IPS-18a (cell line): ENCODE measurements around the gene ANK3.

Experiments
- H3K27ac ChIP-seq: one replicate; pipeline ENCODE4 v1.5.1; 2013; ENCODE audit warnings: low read length
- H3K27me3 ChIP-seq: one replicate; pipeline ENCODE4 v1.6.1; 2013; ENCODE audit warnings: mild to moderate bottlenecking, low read length; ENCODE audit not compliant: control insufficient read depth, insufficient read depth
- H3K36me3 ChIP-seq: one replicate; pipeline ENCODE4 v1.6.1; 2013; ENCODE audit warnings: low read depth, low read length; ENCODE audit not compliant: control insufficient read depth
- H3K4me1 ChIP-seq: one replicate; pipeline ENCODE4 v1.6.1; 2013; ENCODE audit warnings: low read depth, low read length; ENCODE audit not compliant: control insufficient read depth
- H3K4me3 ChIP-seq: one replicate; pipeline ENCODE4 v1.5.1; 2013; ENCODE audit warnings: low read length
- H3K9ac ChIP-seq: one replicate; pipeline ENCODE4 v1.6.1; 2013; ENCODE audit warnings: mild to moderate bottlenecking, low read length, moderate library complexity
- H3K9me3 ChIP-seq: one replicate; pipeline ENCODE4 v1.6.1; 2013; ENCODE audit warnings: low read depth, low read length; ENCODE audit not compliant: control insufficient read depth

ANK3 gene

DNA sequence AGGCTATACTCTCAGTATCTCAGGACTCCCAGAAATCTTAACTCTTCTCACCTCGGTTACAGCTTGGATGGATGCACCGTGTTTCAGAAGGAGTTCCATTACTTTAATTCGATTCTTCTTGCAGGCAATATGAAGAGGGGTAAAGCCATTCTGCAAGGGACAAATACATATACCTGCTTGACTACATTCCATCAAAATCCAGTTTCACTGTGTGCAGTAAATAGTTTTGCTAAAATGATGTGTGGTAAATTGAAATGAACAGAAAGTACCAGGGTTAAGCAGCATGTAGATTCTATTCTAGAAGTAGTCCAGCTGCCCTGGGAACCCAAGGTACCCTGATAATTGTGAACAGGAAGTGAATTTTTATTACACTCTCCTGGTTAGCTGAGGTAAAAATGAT is 183.9 kb downstream of the ANK3 start:
- Histone ChIP-seq H3K9ac (no peak overlapping the region), H3K36me3 (no peaks in the 10 kb centered on the region), H3K4me3 (no peak overlapping the region), H3K9me3 (no peaks in the 10 kb centered on the region), H3K27me3 (no peaks in the 10 kb centered on the region), H3K4me1 (no peaks in the 10 kb centered on the region), H3K27ac (no peak overlapping the region)

DNA sequence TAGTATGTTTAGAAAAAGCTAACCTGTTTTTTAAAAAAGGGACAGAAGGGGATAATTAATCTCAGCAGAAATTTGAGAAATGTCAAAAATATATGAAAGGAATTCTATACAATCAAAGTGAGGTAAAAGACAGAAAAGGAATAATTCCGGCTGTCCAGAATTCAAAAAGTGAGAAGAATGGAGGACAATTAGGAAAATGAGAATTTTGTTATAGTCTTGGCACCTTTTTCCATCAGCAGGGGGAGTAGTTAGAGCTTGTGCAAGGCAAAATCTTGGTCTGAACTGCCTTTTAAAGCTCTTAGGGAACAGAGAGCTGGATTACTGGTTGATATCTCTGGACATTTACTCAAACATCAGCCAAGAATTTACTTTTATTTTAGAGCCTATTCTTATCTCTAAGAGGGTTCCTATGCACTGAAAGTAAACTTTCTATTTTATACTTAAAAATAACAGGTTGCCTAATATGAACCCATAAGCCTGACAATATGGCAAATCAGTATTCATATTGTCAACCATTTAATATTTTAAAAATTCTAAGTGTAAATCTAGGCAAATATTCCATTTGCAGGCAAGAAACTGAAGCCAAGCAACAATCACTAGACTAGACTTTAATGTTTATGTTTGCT is 185.6 kb downstream of the ANK3 start:
- Histone ChIP-seq H3K27ac (no peak overlapping the region), H3K4me3 (no peak overlapping the region), H3K9me3 (no peaks in the 10 kb centered on the region), H3K27me3 (no peaks in the 10 kb centered on the region), H3K36me3 (no peaks in the 10 kb centered on the region), H3K4me1 (no peaks in the 10 kb centered on the region), H3K9ac (no peak overlapping the region)

DNA sequence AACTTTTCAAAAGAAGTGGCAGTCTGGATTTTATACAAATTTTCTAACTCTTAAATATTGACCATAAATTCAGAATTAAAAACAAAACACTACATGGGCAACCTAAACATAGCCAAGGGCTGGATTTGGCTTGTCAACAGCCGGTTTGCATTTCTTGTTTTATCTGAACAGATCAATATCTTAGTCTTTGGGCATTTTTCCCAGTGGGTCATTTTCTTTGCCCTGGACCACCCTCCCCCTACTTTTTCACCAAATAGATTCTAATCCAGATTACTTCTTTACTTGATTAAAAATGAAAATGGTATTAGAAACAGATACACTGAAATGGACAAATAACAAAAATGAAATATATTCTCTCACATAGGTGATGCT is 189.0 kb downstream of the ANK3 start:
- Histone ChIP-seq H3K27ac (no peak overlapping the region), H3K4me3 (no peak overlapping the region), H3K36me3 (no peaks in the 10 kb centered on the region), H3K9me3 (no peaks in the 10 kb centered on the region), H3K4me1 (no peaks in the 10 kb centered on the region), H3K9ac (no peak overlapping the region), H3K27me3 (no peaks in the 10 kb centered on the region)

DNA sequence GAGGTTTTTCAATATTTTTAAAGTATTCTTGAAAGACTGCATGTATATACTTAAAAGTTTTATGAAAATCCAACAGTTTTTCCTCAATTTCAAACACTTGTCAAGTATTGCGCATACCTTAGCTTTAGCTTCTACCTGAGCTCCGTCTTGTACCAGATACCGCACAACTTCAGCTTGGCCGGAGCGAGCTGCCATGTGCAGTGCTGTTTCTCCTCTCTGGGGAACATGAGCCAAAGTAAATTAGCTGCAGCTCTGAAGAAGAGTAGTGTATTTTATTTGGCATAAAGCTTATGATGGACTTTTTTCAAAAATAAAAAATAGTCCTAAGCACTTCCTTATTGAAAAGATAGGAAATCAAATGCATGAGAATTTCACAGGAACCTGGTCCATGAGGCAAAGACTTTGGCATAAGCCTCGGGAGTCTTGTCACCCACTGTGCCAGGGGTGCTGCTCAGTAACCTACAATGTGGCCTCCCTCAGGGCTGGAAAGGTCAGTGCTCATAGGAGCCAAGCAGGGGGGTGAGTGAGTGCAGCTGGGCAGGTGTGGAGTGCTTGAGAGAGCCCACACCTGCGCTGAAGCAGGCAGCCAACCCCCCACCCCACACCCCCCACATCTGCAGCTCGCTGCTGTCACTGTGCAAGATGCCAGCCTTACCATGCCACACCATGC is 189.5 kb downstream of the ANK3 start:
- Histone ChIP-seq H3K27me3 (no peaks in the 10 kb centered on the region), H3K27ac (no peak overlapping the region), H3K4me1 (no peaks in the 10 kb centered on the region), H3K9me3 (no peaks in the 10 kb centered on the region), H3K36me3 (no peaks in the 10 kb centered on the region), H3K9ac (no peak overlapping the region), H3K4me3 (no peak overlapping the region)

- Histone ChIP-seq H3K27ac (no peak overlapping the region), H3K9me3 (no peaks in the 10 kb centered on the region), H3K9ac (no peak overlapping the region), H3K36me3 (no peaks in the 10 kb centered on the region), H3K4me1 (no peaks in the 10 kb centered on the region), H3K4me3 (no peak overlapping the region), H3K27me3 (no peaks in the 10 kb centered on the region)
These were observed 192.5 kb downstream of the ANK3 start for GRCh38 chr10:60197206-60197605.

DNA sequence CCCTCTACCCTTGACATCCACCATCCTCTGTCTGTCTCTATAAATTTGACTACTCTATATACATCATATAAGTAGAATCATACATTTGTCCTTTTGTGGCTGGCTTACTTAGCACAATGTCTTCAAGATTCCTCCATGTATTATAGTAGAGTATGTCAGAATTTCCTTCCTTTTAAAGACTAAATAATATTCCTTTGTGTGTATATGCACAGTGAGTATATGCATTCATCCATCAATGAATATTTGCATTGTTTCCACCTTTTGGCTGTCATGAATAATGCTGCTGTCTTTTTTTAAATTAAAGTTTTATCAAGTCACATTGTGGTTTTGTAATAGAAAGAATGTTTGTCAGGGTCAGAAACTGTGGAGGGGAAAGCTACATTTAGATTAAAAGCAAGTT is 195.3 kb downstream of the ANK3 start:
- no peak overlapping the region for H3K9ac ChIP-seq
- no peak overlapping the region for H3K4me3 ChIP-seq
- H3K27me3 ChIP-seq, result no peaks in the 10 kb centered on the region
- H3K9me3 ChIP-seq, result no peaks in the 10 kb centered on the region
- no peak overlapping the region for H3K27ac ChIP-seq
- no peaks in the 10 kb centered on the region for H3K36me3 ChIP-seq
- no peaks in the 10 kb centered on the region for H3K4me1 ChIP-seq

DNA sequence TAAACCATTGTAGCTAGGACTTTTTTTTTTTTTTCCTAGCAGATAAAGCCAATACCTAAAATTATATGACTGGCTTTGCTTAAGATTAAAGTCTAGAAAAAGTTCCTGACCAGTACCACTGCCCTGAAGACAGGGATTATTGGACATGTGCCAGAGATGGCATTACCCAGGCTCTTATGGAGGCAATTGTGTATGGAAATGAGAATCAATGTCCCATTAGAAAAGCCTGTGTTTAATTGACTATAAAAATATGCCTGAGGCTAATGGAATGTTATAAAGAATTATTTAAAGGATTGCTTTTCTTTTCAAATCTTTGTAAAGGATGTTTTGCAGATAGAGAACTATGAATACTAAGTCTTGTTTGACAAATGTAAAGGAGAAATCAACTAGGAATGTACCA is 196.7 kb downstream of the ANK3 start:
- H3K27ac ChIP-seq, result no peak overlapping the region
- no peak overlapping the region for H3K4me3 ChIP-seq
- H3K9me3 ChIP-seq, result no peaks in the 10 kb centered on the region
- H3K4me1 ChIP-seq, result no peaks in the 10 kb centered on the region
- H3K27me3 ChIP-seq, result no peaks in the 10 kb centered on the region
- H3K9ac ChIP-seq, result no peak overlapping the region
- no peaks in the 10 kb centered on the region for H3K36me3 ChIP-seq

DNA sequence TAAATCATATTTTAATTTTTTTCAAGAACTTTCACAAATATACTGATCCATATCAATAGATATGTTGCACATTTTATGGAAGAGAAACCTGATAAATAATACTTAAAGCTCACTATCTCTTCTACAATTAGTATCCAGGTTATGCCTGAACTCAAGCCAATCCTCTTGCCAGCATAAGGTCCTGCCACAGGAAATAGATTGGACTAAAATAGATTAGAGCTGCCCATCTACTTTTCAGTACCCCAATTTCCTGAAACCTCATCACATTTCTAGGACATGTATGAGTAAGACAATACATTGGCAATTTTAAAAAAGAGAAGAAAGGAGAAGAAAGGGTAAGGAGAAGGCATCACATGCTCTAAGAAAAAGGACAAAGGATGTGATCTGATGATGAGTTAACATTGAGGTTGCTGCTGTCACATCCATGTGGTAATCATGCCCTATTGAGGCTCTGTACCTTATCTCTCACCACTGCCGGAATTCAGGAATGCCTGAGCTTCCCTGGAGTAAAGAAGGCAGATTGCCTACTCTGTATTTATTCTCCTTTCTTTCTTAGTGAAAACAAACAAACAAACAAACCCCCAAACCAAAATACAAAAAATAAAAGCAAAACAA is 199.7 kb downstream of the ANK3 start:
- no peaks in the 10 kb centered on the region for H3K9me3 ChIP-seq
- H3K36me3 ChIP-seq, result no peaks in the 10 kb centered on the region
- no peaks in the 10 kb centered on the region for H3K4me1 ChIP-seq

GRCh38 chr10:60188548-60188947 is 201.1 kb downstream of the ANK3 start:
- Histone ChIP-seq H3K36me3 (no peaks in the 10 kb centered on the region), H3K27ac (no peak overlapping the region), H3K27me3 (no peaks in the 10 kb centered on the region), H3K9ac (no peak overlapping the region), H3K9me3 (no peaks in the 10 kb centered on the region), H3K4me3 (no peak overlapping the region), H3K4me1 (no peaks in the 10 kb centered on the region)

More for the DNA sequence above, 199.7 kb downstream of the ANK3 start:
- Histone ChIP-seq H3K27ac (no peak overlapping the region), H3K27me3 (no peaks in the 10 kb centered on the region), H3K9ac (no peak overlapping the region), H3K4me3 (no peak overlapping the region)

- Histone ChIP-seq H3K36me3 (no peaks in the 10 kb centered on the region), H3K9me3 (no peaks in the 10 kb centered on the region), H3K4me3 (no peak overlapping the region), H3K27me3 (no peaks in the 10 kb centered on the region), H3K27ac (no peak overlapping the region), H3K9ac (no peak overlapping the region), H3K4me1 (no peaks in the 10 kb centered on the region)
These were observed 202.0 kb downstream of the ANK3 start for GRCh38 chr10:60187691-60188090.

GRCh38 chr10:60186315-60187071 is 203.2 kb downstream of the ANK3 start:
- Histone ChIP-seq H3K9me3 (no peaks in the 10 kb centered on the region), H3K27ac (no peak overlapping the region), H3K4me3 (no peak overlapping the region), H3K27me3 (no peaks in the 10 kb centered on the region), H3K36me3 (no peaks in the 10 kb centered on the region), H3K9ac (no peak overlapping the region), H3K4me1 (no peaks in the 10 kb centered on the region)
